Ovary (tissue), 3 donors: ENCODE results near the gene BTN3A1.

Source experiments
- POLR2A ChIP-seq: fragments of 450-650 bp; IDR thresholded peaks from one replicate; pipeline ENCODE4 v1.6.1; 2017; ENCODE audit warnings: antibody characterized with exemption, mild to moderate bottlenecking, moderate library complexity
- TF ChIP-seq, protein P1 (sequence below), 3 donors: fragments of 450-650 bp in 2 of 3; fragments of 200-600 bp in 1 of 3; IDR thresholded peaks; one replicate each; pipeline versions ENCODE4 v1.5.1 to v1.8.0; 2016 to 2022; ENCODE audit warnings: antibody characterized with exemption in 3 of 3, mild to moderate bottlenecking in 1 of 3
- donor health status: DM: no; HTN: no; CAD: no.

DNA sequence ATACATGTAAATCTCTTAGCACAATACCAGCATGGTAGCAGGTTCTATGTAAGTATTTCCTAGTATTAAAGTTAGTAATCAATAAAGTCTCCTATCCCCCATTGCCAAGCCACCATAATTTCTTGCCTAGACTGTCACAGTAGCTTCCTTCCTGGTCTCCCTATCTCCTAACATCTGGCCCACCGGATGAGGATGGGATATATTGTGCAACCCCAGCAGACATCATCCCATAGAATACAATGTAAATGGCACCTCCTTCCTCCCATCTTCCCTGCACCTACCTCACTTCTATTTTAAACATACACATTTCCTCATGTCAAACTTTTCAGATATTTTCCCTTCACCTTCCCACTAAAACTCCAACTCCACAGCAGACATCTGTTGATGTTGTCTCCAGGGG, 3.5 kb upstream of the BTN3A1 start:
- TF ChIP-seq, protein P1, sequence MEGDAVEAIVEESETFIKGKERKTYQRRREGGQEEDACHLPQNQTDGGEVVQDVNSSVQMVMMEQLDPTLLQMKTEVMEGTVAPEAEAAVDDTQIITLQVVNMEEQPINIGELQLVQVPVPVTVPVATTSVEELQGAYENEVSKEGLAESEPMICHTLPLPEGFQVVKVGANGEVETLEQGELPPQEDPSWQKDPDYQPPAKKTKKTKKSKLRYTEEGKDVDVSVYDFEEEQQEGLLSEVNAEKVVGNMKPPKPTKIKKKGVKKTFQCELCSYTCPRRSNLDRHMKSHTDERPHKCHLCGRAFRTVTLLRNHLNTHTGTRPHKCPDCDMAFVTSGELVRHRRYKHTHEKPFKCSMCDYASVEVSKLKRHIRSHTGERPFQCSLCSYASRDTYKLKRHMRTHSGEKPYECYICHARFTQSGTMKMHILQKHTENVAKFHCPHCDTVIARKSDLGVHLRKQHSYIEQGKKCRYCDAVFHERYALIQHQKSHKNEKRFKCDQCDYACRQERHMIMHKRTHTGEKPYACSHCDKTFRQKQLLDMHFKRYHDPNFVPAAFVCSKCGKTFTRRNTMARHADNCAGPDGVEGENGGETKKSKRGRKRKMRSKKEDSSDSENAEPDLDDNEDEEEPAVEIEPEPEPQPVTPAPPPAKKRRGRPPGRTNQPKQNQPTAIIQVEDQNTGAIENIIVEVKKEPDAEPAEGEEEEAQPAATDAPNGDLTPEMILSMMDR (IDR thresholded peaks at IDR 0.05): no peak
- TF ChIP-seq POLR2A: no peak
